ENCODE measurements around the gene PRSS57.

DNA sequence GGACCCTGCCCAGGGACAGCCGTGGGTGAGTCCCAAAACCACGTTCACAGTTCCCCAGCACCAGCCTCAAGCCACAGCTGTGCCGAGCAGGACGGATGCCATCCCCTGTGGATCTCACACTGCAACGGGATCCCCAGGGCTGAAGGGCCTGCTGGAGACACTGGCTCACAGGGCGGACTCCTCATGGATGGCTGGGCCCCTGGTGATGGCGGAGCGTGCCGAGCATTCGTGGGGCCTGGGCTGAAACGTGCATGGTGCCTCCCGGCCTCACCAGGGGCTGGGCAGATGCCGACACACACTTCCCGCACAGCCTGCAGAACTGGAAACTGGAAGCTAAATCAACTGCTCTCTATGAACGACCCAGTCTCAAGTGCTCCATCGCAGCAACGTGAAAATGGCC is 41.8 kb downstream of the PRSS57 start:
- TF ChIP-seq, protein P1, sequence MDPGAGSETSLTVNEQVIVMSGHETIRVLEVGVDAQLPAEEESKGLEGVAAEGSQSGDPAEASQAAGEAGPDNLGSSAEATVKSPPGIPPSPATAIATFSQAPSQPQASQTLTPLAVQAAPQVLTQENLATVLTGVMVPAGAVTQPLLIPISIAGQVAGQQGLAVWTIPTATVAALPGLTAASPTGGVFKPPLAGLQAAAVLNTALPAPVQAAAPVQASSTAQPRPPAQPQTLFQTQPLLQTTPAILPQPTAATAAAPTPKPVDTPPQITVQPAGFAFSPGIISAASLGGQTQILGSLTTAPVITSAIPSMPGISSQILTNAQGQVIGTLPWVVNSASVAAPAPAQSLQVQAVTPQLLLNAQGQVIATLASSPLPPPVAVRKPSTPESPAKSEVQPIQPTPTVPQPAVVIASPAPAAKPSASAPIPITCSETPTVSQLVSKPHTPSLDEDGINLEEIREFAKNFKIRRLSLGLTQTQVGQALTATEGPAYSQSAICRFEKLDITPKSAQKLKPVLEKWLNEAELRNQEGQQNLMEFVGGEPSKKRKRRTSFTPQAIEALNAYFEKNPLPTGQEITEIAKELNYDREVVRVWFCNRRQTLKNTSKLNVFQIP (CRISPR knock-in tag; IDR thresholded peaks at IDR 0.05; ENCODE audit: borderline replicate concordance, low read depth): no peak
- TF ChIP-seq TOX (CRISPR knock-in tag; IDR thresholded peaks at IDR 0.05; ENCODE audit: borderline replicate concordance): no peak
- no peak for TF ChIP-seq ZFP3 (CRISPR knock-in tag; IDR thresholded peaks at IDR 0.05)
- no peak for TF ChIP-seq ESRRG (CRISPR knock-in tag; IDR thresholded peaks at IDR 0.05)
- TF ChIP-seq TCF4 (CRISPR knock-in tag; IDR thresholded peaks at IDR 0.05; ENCODE audit: borderline replicate concordance): no peak
- TF ChIP-seq ISL1 (CRISPR knock-in tag; IDR thresholded peaks at IDR 0.05): no peak
- TF ChIP-seq ZNF565 (CRISPR knock-in tag; conservative IDR thresholded peaks at IDR 0.05; ENCODE audit: low read depth): no peak
- no peak for TF ChIP-seq ARNTL (CRISPR knock-in tag; IDR thresholded peaks at IDR 0.05; ENCODE audit: borderline replicate concordance, low read depth)
- TF ChIP-seq ZFP30 (CRISPR knock-in tag; IDR thresholded peaks at IDR 0.05): no peak
